HG03457 (cell line): ENCODE data around the gene PRMT7.

Source experiments
- ATAC-seq: cut with Tn5 transposase; IDR thresholded peaks from one replicate; pipeline ENCODE4 v1.9.1; 2021; ENCODE audit warnings: moderate number of reproducible peaks; ENCODE audit not compliant: unreplicated experiment

The PRMT7 gene

GRCh38 chr16:68388124-68388523 lies 77.3 kb downstream of the PRMT7 start:
- no peak for ATAC-seq

- no peak for ATAC-seq
Measured at GRCh38 chr16:68389006-68389405, 78.2 kb downstream of the PRMT7 start.

GRCh38 chr16:68389750-68390371 lies 79.0 kb downstream of the PRMT7 start:
- no peak for ATAC-seq

GRCh38 chr16:68393333-68393732 lies 82.5 kb downstream of the PRMT7 start:
- no peak for ATAC-seq

DNA sequence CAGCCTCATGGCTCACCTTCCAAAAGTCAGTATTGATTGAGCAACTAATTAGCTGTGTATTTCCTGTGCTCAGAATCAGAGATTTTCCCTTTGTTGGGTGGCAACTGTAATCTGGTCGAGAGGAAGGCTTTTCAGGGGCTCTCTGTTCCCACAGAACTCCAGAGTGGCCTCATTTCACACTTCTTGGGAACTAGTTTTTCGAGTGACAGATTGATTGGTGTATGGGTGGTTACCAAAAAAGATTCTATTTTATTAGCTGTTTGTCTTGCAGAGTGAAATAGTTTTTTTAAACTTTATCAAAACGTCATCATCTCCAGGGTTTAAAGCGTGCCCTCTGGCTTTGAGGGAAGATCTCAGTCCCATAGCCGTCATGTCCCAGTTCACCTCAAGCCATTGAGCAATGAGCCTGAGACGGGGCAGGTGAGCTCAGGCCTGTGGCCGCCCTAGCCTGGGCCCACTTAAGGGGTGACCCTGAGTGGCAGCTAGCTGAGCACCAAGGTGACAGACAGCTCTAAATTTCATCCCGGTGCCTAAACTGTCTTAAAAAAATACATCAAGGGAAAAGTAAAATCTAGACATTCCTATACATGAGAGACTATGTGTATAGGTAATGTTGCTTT lies 84.5 kb downstream of the PRMT7 start:
- no peak for ATAC-seq

GRCh38 chr16:68395815-68396214 lies 85.0 kb downstream of the PRMT7 start:
- no peak for ATAC-seq

DNA sequence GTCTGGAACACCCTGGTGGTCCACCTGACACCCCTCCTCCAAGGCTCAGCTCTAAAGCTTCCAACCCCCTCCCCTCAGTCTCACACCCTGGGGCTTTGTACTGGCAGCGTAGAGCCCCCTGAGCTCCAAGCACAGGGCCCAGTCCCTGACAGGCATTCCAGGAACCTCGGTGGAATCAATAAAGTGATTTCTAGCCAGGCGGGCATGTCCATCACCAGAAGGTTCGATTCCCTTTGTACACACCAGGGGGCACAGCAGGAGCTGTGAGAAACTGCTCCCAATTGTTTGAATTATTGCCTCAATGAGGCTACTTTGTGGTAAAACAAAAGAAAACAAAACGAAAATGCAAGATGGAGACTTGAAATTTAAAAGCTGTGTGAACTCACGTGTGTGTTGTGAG lies 85.7 kb downstream of the PRMT7 start:
- ATAC-seq = no peak

- no peak for ATAC-seq
Measured at GRCh38 chr16:68397710-68398201, 86.9 kb downstream of the PRMT7 start.

- ATAC-seq = no peak
Measured at GRCh38 chr16:68399456-68399855, 88.6 kb downstream of the PRMT7 start.

DNA sequence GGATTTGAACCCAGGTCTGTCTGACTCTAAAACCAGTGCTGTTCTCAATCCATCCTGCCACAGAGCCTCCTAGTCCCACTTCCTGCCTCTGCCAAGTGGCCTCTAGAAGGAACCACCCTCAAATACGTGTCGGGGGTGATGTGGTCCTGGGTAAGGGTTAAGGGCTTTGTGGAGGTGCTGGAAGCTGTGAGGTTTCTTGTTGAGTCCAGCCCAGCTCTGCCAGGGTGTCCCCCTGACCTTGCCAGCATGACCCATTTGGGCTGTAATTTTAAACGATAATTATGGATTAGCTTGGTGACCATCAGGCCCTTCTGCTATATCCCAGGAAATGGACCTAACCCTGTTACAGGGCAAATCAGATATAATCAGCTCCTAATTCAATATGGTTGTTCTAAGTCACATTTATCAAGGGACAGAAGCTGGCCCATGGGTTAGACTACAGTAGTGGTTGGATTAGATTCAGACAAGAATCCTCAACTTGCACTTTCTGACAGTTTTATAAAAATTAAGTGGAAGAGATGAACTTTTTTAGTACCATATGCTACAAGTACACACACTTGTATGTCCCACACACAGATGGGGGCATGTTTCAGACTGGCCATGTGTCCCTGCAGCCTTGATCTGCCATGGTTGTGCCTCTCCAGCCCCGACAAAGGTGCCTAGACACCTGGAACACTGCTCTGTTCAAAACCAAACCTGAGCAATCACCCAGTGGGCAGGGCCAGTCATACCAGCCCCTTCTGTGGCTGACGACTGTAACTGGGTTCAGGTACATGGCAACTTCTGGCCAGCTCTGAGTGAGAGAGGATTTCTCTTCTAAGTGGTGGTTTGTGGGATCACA lies 89.5 kb downstream of the PRMT7 start:
- no peak for ATAC-seq

DNA sequence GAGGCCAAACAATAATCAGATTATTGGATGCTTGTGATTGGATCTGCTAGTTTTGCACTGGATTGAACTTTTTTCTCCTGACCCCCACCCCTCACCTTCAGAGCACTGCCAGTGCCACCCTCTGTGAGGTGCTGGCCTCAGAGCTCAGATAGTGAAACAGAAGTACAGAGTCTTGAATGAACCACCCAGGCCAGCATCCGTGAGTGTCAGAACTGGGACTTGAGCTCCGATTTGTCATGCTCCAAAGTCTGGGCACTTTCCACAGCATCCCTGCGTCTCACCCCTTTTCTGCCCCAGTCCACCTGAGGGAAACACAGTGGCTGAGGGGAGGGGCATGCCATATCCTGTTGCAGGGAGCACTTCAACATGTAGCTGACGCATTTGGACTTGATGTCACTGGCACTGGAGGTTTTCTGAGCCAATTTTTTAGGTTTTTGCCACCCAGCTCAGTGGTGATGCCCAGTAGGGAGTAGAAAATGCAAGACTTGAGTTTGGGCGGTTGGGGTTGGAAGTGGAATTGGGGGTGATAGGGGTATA lies 90.2 kb downstream of the PRMT7 start:
- no peak for ATAC-seq

GRCh38 chr16:68401871-68402747 lies 91.3 kb downstream of the PRMT7 start:
- ATAC-seq = no peak

DNA sequence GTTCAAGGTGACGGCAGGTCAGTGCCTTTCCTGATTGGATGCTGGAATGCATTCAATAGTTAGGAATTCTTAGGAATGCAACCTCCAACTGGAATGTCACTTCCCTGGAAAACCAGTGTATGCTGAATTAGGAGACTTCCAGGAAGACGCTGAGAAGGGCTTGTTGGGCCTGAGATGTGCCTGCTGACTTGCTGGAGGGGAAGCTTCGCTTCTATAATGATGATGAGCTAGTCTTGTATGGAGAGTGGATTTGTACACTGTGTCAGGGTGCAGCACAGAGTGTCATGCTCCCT lies 91.9 kb downstream of the PRMT7 start:
- no peak for ATAC-seq

DNA sequence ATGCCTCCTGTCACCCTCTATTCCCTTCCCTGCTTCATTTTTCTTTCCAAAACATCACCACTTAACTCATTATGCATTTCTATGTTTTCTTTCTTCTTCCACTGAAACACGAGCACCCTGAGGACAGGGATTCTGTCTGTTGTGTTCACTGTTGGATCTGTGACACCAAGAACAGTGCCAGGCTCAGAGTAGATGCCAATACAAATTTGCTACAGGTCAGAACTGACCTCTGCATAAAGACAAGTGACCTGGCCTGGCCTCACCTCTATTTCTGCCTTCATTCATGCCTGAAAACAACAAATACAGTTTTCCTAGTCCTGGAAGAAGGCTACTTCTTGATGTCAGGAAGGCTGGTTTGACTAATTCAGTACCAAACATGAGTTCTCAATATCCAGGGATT lies 92.4 kb downstream of the PRMT7 start:
- ATAC-seq = no peak

DNA sequence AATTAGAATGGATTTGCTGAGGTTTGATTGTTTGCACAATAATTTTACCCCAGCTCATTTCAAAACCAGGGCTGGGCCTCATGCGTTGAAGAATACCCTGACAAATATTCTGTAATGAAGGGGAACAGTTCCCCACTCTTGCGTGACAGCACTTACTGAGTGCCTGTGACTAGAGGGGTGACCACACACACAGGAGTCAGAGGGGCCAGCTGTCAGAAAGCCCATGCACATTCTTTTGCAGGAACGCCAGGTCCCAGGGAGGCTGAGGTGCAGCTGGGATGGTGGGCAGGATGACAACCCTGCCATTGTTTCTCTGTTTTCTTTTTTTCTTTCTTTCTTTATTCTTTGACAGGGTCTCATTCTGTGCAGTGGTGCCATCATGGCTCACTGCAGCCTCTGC lies 92.9 kb downstream of the PRMT7 start:
- ATAC-seq = no peak

DNA sequence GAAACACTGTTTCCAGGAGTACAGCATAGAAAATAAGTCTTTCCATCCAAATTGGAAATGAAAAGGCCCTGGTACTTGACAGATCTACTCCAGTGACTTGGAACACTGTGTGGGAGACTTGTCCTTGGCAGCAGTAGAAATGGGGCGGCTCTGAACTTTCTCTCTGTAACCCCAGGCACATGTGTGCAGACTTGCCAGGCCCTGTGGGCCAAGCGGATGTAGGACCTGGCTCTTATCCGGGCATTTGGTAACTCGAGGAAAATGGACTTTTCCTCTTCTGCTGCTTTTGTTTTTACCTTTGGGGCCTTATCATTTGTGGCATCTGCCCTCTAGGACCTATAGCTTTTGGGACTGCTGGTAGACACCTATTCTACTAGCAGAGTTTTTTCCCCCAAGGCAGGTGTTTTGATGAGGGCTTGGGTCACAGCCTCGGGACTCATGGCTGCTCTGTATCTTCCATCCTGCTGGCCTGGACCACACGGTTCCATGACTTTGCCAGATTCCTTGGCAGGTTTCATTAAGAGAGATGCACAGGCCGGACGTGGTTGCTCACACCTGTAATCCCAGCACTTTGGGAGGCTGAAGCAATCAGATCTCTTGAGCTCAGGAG lies 94.0 kb downstream of the PRMT7 start:
- ATAC-seq = no peak

GRCh38 chr16:68406458-68407152 lies 95.8 kb downstream of the PRMT7 start:
- ATAC-seq = no peak
